Stimulated activated effector memory CD8-positive, alpha-beta T cell treated with anti-CD3 and anti-CD28 coated beads, Interleukin-12 subunit alpha, Interleukin-12 subunit beta, amount 100 ng/mL, for 72 hours (primary cell): Measurements from ENCODE around the gene DOCK9.

Source experiments
- ATAC-seq: fragments of 150-1000 bp; cut with Tn5 transposase; 2 replicates; pipeline ENCODE4 v1.10.0; 2021
- DNase-seq, 2 donors: peaks; one replicate each; pipeline ENCODE4 v3.0.0; 2021 to 2022; ENCODE audit warnings: low spot score in 2 of 2
- H3K27ac Mint-ChIP-seq: one replicate; pipeline ENCODE4 v1.8.0; 2022; ENCODE audit warnings: mild to moderate bottlenecking, mixed read lengths
- H3K36me3 Mint-ChIP-seq: one replicate; pipeline ENCODE4 v1.8.0; 2022; ENCODE audit warnings: mild to moderate bottlenecking, mixed read lengths
- H3K4me1 Mint-ChIP-seq: one replicate; pipeline ENCODE4 v1.8.0; 2022; ENCODE audit warnings: mixed read lengths
- H3K4me3 Mint-ChIP-seq: one replicate; pipeline ENCODE4 v1.8.0; 2022; ENCODE audit warnings: mild to moderate bottlenecking, mixed read lengths
- H3K9me3 Mint-ChIP-seq: one replicate; pipeline ENCODE4 v1.8.0; 2022; ENCODE audit warnings: mixed read lengths

The DOCK9 gene

DNA sequence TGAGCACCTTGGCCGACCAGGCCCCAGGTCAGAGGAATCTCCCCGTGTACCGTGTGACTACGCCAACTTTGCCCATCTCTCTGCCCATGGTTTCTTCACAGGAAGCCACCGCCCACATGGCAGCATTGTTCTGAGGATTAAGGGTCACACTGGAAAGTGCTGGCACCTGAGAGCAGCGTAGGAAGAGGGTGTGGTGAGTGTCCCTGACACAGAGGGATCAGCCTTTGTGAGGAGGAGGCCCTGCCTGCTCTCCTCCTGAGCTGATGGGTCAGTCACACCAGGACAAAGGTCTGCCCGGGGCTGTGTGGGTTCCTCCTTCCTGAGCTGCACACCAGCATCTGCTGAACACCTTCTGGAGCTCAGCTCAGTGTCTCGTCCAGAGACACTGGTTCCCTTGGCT, 193.2 kb downstream of the DOCK9 start:
- no peak overlapping the region for H3K27ac Mint-ChIP-seq
- no peak overlapping the region for H3K4me3 Mint-ChIP-seq
- no peaks in the 10 kb centered on the region for H3K9me3 Mint-ChIP-seq
- H3K4me1 Mint-ChIP-seq: peaks cover 12% of the 10 kb centered on the region
- DNase-seq (no peak), ATAC-seq (peak; percentile 22)
- H3K36me3 Mint-ChIP-seq: no peaks in the 10 kb centered on the region

DNA sequence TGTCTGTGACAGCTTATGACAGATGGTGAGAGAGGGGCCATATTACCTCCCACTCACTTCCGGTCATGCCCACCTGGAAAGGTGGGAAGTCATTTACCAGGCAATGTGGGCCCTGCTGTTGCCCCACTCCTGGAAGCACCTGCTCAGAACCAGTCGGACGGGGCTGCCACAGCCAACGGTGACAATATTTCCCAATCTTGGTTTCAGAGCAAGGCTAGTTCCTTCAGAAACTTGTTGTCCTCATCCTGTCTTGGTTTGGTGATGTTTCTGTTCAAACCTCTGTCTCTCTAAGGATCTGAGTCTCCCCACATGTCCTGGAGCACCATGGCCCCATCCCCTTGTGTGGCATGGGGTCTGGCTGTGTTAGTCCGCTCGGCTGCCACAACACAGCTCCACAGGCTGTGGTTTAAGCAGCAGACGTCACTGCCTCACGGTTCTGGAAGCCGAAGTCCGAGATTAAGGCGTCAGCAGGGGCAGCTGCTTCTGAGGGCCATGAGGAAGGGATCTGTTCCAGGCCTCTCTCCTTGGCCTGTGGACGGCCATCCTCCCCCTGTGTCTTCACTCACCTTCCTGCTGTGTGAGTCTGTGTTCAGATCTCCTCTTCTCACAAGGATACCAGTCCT, 193.9 kb downstream of the DOCK9 start:
- Mint-ChIP-seq H3K27ac (no peak overlapping the region), H3K9me3 (no peaks in the 10 kb centered on the region), H3K4me3 (no peak overlapping the region), H3K36me3 (no peaks in the 10 kb centered on the region), H3K4me1 (peaks cover 9% of the 10 kb centered on the region)
- no peak for DNase-seq
- ATAC-seq: no peak

DNA sequence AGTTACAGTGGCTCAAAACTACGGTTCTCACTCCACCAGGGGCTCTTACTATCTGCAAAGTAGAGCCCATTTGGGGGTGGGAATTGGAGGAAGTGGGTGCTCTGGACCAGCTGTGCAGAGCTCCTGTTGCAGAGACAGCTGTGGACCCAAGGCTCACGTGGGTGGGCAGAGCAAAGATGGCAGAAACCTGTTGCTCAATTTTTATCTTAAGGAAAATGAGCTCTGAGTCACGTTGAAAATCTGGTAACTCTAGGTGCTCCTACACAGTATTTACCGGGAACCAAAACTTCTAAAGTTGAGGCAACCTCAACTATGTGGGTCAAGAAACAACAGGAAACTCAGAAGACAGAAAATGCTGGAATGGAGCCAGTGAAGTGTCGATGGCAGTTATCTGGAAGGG, 195.2 kb downstream of the DOCK9 start:
- H3K36me3 Mint-ChIP-seq: no peaks in the 10 kb centered on the region
- H3K27ac Mint-ChIP-seq: no peak overlapping the region
- ATAC-seq: no peak

DNA sequence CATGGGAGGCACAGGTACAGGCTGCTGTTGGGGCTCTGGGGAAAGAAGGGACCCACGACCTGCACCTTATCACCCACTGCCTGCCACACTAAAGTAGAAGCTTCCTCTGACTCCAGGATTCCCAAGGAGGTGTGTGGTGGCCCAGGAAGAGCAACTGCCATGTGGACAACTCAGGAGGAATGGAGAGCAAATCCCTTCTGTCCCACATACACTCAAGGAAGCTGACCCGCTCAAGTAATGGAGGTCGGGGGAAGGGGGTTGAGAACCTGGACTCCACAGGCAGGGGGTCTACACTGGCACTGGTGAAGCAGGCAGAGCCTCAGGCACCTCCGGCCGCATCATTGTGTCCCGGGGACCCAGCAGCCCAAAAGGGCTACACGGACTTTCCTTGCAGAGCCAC, 196.0 kb downstream of the DOCK9 start:
- DNase-seq (no peak), ATAC-seq (no peak)
- Mint-ChIP-seq H3K9me3 (no peaks in the 10 kb centered on the region), H3K27ac (no peak overlapping the region), H3K36me3 (no peaks in the 10 kb centered on the region), H3K4me3 (no peak overlapping the region), H3K4me1 (no peaks in the 10 kb centered on the region)

More for the DNA sequence above, 195.2 kb downstream of the DOCK9 start:
- no peaks in the 10 kb centered on the region for H3K4me1 Mint-ChIP-seq
- no peak overlapping the region for H3K4me3 Mint-ChIP-seq
- H3K9me3 Mint-ChIP-seq: no peaks in the 10 kb centered on the region
- DNase-seq: no peak

DNA sequence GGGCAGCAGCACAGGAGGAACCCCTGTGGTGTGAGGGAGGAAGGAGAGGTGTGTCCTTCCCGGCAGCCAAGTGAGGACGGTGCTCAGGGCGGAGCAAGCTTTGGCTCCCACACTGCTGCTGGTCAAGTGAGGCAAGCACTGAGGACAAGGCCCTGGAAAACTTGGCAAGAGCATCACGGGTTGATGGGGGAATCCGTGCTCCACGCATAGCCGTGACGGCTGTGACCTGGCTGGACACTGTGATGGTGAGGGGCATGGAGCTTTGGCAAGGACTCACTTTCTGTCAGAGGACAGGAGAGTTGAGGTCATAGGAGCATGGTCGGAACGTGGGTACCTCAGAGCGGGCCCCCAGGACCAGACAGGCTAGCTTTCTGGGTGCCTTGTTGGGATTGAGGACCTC, 196.4 kb downstream of the DOCK9 start:
- Mint-ChIP-seq H3K36me3 (no peaks in the 10 kb centered on the region), H3K4me3 (no peak overlapping the region), H3K4me1 (no peaks in the 10 kb centered on the region), H3K27ac (no peak overlapping the region), H3K9me3 (no peaks in the 10 kb centered on the region)
- DNase-seq (no peak), ATAC-seq (no peak)

DNA sequence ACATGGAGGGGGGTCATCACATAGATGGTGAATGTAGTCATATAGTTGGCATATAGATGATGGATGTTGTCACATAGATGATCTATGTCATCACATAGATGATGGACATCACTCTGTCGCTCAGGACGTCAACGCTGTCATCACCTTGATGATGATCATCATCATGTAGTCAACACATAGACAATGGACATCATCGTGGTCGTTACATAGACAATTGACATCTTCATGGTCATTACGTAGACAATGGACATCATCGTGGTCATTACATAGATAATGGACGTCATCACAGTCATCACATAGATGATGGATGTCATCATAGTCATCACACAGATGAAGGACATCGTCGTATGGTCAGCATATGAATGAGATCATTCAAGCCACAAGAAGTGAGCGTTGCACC, 196.8 kb downstream of the DOCK9 start:
- Mint-ChIP-seq H3K36me3 (no peaks in the 10 kb centered on the region), H3K27ac (no peak overlapping the region), H3K9me3 (no peaks in the 10 kb centered on the region), H3K4me3 (no peak overlapping the region), H3K4me1 (no peaks in the 10 kb centered on the region)
- no peak for ATAC-seq
- no peak for DNase-seq

DNA sequence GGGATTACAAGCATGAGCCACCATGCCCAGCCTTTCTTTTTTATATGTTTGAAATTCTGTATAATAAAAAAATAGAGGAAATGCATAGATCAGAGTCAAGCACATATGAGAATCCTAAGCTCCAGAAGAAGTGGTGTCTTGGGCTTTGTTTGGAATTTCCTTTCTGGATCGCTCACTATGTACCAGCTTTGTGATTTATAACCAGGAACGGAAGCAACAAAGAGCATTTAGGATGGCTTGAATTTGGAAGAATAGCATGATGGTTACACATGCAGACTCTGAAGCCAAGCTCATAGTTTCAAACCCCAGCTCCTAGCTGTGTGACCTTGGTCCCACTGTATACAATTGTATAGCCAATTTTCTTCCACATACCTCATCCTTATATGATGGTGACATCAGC, 197.4 kb downstream of the DOCK9 start:
- DNase-seq (no peak), ATAC-seq (no peak)
- H3K9me3 Mint-ChIP-seq: no peaks in the 10 kb centered on the region
- no peak overlapping the region for H3K27ac Mint-ChIP-seq
- no peaks in the 10 kb centered on the region for H3K4me1 Mint-ChIP-seq
- H3K4me3 Mint-ChIP-seq: no peak overlapping the region
- H3K36me3 Mint-ChIP-seq: no peaks in the 10 kb centered on the region

DNA sequence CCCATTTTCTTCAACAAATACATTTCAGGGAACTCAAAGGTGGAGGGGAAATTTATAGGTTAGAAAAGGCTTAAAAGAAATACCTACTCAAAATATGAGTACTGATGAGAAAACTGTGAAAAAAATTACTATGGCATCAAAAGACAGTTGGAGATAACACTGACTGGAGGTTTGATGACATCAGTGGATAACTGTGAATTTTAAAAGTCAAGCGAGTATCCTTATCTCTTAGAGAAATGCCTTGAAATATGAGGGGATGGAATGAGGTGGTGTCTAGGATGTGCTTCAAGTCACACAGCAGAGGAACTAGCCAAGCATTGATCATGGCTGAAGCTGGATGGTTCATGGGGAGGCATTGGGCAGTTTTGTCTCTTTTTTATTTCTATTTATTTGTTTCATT, 198.2 kb downstream of the DOCK9 start:
- Mint-ChIP-seq H3K27ac (no peak overlapping the region), H3K36me3 (no peaks in the 10 kb centered on the region), H3K9me3 (no peaks in the 10 kb centered on the region), H3K4me3 (no peak overlapping the region), H3K4me1 (no peaks in the 10 kb centered on the region)
- DNase-seq (no peak), ATAC-seq (no peak)

DNA sequence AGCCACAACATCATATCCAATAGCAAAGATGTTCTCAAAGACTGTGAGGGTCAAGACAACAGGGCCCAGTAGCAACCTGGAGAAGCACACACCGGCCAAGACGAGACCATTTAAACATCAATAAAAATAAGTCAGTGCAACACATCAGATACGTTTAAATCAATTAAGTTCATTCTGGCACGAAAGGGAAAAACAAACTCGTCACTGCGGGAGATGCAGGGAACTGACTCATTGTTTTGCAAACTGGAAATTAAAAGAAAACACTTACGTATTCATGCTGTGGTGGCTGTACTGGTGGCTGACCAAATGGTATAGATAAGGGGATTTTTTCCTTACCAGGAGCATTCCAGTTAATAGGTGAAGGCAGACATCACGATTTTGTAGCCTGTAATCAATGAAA, 199.1 kb downstream of the DOCK9 start:
- DNase-seq (no peak), ATAC-seq (no peak)
- H3K36me3 Mint-ChIP-seq: no peaks in the 10 kb centered on the region
- no peak overlapping the region for H3K4me3 Mint-ChIP-seq
- no peak overlapping the region for H3K27ac Mint-ChIP-seq
- no peaks in the 10 kb centered on the region for H3K9me3 Mint-ChIP-seq
- H3K4me1 Mint-ChIP-seq: no peaks in the 10 kb centered on the region

DNA sequence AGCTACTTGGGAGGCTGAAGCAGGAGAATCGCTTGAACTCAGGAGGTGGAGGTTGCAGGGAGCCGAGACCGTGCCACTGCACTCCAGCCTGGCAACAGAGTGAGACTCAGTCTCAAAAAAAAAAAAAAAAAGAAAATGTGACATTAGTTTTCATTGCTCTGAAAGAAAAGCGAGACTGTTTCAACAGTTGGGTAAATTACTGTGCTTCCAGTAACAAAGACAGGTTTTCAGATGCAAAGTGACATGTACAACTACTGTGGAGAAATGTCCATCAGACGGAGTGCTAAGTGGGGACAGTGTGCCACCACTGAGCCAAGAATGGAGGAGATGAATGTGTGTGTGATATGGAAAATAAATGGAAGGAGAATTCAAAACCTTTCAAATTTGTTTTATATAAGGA, 201.2 kb downstream of the DOCK9 start:
- Mint-ChIP-seq H3K9me3 (no peaks in the 10 kb centered on the region), H3K4me1 (no peaks in the 10 kb centered on the region), H3K36me3 (no peaks in the 10 kb centered on the region), H3K4me3 (no peak overlapping the region), H3K27ac (no peak overlapping the region)
- no peak for ATAC-seq
- no peak for DNase-seq

DNA sequence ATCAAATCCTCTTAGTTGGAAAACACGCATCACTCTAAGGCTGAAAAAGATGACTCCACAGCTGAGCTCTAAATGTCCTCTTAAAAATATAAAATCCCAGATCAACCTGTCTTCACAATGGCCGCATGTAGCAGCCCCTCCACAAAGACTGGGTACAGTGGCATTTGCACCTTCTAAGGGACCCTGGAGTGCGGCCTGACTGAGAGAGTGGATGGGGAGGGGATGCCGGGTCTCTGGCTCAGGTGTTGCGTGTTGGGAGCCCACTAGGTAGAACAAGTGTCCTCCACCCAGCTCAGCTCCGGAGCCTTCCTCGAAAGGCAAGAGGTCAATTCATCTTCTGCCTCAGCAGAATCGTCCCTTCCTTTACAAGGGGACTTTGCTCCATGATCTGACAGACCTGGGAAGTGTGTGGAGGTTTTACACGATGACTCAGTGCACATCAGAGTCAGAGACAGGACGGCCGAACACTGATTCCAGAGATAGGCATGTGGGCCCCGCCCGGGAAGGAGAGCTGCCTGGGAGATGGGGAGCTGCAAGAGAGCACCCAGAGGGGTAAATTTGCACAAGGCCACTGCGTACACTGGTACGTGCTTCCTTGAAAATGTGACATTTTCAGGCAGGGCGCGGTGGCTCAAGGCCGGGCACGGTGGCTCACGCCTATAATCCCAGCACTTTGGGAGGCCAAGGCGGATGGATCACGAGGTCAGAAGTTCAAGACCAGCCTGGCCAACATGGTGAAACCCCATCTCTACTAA, 201.8 kb downstream of the DOCK9 start:
- ATAC-seq: no peak
- Mint-ChIP-seq H3K9me3 (no peaks in the 10 kb centered on the region), H3K27ac (no peak overlapping the region), H3K4me1 (no peaks in the 10 kb centered on the region), H3K4me3 (no peak overlapping the region), H3K36me3 (no peaks in the 10 kb centered on the region)
- no peak for DNase-seq

DNA sequence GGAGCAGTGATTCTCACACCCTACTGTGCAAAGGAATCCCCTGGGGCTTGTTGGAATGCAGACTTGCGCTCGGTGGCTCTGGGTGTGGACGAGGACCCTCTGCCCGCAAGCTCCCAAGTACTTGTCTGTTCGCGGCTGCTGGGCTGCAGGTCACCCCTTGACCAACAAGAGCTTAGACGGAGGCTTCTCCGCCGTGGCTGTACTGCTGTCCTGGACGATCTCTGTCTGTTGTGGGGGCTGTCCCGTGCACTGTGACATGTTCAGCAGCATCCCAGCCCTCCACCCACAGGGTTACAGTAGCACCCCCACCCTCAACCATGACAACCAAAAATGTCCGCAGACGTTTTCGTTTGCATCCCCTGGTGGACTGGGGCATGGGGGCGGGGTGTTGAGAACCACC, 202.5 kb downstream of the DOCK9 start:
- no peaks in the 10 kb centered on the region for H3K4me1 Mint-ChIP-seq
- H3K9me3 Mint-ChIP-seq: no peaks in the 10 kb centered on the region
- DNase-seq (no peak), ATAC-seq (no peak)
- H3K36me3 Mint-ChIP-seq: no peaks in the 10 kb centered on the region
- H3K27ac Mint-ChIP-seq: no peak overlapping the region
- no peak overlapping the region for H3K4me3 Mint-ChIP-seq

DNA sequence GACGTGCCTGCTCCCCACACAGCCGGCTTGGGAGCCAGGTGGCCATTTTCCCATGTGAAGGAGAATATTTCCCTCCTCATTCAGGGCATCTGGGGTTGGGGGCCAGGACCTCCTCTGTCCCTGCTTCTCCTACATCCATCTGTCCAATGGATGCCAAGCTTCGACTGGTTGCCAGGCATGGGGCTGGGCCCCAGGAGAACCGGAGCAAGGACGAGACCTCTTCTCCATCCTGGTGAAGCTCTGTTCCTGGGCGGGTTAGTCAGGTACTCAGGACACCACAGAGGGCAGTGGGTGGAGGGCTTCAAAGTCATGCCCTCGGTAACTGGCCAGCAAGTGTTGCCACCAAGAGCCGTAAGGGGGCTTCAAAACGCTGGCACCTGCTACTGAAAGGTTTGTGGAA, 203.1 kb downstream of the DOCK9 start:
- Mint-ChIP-seq H3K4me3 (no peak overlapping the region), H3K4me1 (no peaks in the 10 kb centered on the region), H3K36me3 (no peaks in the 10 kb centered on the region), H3K9me3 (no peaks in the 10 kb centered on the region), H3K27ac (no peak overlapping the region)
- DNase-seq (no peak), ATAC-seq (no peak)

DNA sequence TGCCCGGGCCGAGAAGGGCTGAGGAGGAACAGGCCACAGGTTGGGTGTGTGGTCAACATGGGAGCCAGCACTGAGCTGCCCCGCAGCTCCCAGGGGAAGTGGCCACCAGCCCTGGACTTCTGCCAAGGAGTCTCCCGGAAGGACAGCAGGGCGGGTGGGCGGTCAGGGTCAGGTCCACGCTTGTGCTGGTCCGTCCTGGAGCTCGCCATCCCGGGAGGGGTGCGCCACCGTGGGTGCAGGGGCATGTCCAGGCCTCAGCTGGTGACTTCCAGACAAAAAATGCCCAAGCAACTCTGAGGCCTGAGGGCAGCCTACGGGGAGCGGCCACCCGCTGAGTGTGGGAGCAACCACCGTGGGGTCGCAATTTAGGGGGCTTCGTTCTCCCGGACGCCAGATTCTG, 203.9 kb downstream of the DOCK9 start:
- DNase-seq: no peak
- Mint-ChIP-seq H3K4me1 (no peaks in the 10 kb centered on the region), H3K4me3 (no peak overlapping the region), H3K27ac (no peak overlapping the region), H3K36me3 (no peaks in the 10 kb centered on the region), H3K9me3 (no peaks in the 10 kb centered on the region)
- no peak for ATAC-seq

DNA sequence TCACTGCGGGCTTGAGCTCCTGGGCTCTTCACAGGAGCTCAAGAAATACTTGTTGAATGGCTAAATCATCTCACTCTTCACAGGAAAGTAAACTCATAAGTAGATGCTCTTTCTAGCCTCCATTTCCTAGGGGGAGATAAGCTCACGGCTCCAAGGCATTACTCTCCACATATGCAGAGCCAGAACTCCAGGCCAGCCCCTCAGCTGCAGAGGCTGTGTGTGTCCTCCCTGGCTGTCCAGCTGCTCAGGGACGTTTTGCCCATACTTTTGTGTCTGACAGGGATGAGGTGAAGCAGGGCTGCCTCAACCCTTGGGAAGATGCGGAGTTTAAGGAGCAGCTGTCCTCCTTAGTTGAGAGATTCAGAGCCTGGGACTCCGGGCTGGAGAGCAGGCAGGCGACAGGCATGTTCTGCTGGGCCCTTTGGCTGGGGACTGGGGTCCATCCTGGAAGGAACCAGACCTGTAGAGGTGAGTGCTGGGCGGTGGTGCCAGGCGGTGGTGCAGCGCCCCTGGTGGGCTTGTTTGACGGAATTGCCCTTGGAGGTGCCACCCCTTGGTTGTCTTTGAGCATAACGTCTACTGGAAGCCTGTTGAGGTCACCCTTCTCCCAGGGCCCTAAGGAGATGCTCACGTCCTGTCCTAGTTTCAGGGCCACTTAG, 204.9 kb downstream of the DOCK9 start:
- Mint-ChIP-seq H3K36me3 (no peaks in the 10 kb centered on the region), H3K27ac (no peak overlapping the region), H3K9me3 (no peaks in the 10 kb centered on the region), H3K4me1 (no peaks in the 10 kb centered on the region), H3K4me3 (no peak overlapping the region)
- peak; percentile 22 for ATAC-seq
- DNase-seq: no peak
